ENCODE results near the gene ADCY3.

The ADCY3 gene

DNA sequence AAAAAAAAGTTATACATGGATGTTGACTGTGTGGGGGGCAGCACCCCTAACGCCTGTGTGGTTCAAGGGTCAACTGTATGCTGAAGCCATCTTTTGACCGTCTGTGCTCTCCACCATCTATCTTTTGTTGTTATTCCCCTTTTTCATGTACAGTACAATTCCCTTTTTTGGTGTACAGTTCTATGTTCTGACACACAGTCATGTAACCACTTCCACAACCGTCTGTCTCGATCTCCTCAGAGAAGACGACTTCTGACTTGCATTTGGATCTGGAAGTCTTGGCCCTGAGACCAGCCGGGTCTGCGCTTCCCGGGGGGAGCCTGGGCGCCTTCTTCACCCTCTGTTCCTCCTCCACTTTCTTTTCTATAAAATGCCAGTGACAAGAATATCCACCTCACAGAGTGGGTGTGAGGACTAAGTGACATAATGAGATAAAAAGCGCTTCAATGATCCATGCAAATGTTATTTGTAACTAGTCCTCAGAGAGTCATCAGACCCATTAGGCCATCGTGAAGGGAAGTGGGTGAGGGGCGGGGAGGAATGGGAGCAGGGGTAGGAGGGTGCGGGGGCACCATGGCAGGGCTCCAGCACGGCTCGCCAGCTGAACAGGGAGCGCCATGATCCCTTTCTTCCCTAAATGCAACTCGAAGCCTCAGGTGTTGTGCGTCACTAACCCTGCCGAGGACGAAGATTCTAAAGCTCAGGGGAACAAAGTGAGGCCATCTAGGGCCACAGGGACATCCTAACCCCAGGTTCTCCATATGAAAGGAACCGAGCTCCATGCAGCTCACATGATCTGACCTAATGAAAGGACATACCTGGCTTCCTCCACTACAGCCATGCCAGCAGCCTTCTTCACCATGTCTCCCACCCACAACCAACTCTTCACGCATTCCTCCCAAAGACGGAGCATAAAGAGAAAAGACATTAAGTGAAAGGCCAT, 16.6 kb downstream of the ADCY3 start:
- no peak for DNase-seq (ENCODE audit: low read depth)

DNA sequence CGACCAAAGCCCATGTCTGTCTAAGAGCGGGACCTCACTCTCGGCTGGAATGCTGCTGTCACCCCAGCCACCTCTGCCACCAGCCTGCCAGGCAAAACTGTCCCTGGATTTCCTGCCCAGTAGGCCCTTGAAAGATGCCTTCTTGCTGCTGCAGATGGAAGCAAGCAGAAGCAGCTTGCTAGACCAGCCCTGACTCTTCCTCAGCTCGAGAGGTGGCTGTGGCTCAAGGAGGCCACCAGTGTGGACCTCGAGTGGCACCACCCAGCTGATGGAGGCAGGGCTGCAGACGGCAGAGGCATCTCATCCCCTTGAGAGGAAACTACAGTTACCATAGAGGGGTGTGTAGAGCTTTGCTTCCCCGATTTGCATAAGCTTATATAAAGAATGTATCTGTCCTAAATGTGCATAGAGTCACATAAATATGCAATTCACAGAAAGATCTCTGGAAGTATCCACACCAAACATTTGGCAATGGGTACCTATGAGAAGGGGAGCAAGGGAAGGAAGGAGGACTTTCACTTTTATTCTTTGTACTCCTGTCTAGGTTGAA, 20.6 kb downstream of the ADCY3 start:
- DNase-seq (ENCODE audit: low read depth), result no peak

DNA sequence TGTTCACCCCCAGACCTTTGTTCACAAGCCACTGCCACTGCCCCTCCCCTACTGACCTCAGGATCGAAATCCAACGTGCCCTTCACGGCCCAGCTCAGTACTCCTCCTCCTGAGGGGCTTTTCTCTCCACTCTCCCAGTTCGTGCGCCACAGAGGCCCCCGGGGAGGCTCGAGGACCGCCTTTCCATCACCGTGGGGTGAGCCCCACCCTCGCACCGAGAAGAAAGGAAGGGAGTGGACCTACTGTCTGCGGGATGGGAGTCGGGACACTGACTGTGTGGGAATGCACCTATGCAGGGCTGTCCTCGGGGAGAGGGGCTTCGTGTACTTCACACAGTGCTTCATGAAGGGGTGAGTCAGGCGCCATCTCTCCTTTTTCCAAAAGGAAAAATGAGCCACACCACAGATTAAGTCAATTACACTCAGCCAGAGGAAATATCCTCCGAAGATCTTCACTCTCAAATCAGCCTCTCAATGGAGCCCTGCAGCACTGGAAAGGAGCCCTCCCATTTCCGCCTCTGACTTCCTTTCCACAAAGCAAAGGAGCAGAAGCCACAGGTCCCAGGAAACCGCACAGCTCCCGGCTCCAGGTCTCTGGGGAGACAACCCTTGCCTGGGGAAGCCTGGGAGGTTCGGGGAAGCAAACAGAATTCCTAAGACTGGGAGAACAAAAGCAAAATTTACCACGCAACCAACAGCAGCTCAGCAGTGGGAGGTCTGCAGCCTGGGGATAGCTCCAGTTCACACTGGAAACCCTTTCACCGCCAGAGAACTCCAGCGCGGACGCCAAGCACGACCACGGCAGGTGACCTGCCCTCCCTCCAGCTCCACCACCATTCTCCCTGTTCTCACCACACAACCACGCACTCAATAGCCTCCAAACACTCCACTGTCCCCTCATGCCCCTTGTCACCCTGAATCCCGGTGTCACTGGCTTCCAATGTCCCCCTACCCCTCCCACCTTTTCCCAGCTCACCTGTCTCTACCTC, 21.6 kb downstream of the ADCY3 start:
- no peak for DNase-seq (ENCODE audit: low read depth)

DNA sequence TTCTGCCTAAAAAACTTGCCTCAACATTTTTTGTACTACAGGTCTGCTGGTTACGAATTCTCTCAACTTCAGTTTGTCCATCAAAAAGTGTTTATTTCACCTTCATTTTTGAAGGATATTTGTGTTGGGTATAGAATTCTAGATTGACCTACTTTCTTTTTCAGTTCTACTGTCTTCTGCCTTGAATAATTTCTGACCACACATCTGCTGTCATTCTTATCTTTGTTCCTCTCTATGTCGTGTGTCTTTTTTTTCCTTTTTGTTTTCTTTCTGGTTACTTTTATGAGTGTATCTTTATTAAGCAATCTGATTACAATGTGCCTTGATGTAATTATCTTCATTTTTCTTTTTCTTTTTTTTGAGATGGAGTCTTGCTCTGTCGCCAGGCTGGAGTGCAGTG, 25.3 kb downstream of the ADCY3 start:
- no peak for DNase-seq (ENCODE audit: low read depth)

DNA sequence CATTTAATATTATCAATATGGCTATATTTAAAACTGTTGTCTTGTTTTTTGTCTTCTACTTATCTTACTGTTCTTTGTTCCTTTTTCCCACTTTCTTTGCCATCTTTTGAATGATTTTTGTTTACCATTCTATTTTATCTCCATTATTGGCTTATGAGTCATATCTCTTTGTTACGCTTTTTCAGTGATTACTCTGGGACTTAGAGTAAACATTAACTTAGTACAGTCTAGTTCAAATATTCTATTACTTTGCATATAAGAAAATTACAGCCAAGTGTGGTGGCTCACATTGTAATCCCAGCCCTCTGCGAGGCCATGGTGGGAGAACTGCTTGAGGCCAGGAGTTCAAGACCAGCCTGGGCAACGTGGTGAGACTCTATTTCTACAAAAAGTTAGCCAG, 26.1 kb downstream of the ADCY3 start:
- no peak for DNase-seq (ENCODE audit: low read depth)

DNA sequence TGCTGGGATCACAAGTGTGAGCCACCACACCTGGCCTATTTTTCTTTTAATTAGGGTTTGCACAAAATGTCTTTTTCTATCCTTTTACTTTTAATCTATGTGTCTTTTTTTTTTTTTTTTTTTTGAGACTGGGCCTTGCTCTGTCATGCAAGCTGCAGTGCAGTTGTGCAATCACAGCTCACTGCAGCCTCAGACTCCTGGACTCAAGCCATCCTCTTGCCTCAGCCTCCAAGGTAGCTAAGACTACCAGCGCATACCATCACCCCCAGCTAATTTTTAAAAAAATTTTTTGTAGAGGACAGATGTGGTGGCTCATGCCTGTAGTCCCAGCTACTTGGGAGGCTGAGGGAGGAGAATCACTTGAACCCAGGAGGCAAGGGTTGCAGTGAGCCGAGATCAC, 27.1 kb downstream of the ADCY3 start:
- no peak for DNase-seq (ENCODE audit: low read depth)

DNA sequence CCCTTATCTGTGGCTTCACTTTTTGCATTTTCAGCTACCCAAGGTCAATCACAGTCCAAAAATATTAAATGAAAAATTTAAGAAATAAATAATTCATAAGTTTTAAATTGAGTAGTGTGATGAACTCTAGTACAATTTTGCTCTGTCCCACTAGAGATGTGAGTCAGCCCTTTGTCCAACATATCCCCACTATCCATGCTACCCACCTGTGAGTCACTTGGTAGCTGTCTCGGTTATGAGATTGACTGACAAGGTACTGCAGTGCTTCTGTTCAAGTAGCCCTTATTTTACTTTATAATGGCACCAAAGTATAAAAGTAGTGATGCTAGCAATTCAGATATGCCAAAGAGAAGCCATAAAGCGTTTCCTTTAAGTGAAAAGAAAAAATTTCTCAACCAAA, 28.8 kb downstream of the ADCY3 start:
- DNase-seq (ENCODE audit: low read depth), result no peak

DNA sequence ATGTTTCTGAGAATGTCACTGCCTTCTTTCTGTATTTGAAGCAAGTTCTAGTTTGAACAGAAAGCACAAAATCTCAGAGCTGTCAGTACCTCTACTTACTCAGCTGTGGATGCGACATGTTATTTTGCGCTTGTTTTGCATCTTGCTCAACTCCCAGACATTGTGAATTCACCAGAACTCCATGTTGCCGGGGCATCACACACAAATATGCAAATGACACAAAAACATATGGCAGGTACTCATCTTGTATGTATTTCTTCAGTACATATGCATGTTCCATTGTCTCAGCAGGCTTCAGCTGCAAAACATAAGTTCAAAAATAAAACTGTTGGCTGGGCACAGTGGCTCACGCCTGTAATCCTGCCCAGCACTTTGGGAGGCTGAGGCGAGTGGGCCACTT, 30.8 kb downstream of the ADCY3 start:
- no peak for DNase-seq (ENCODE audit: low read depth)

DNA sequence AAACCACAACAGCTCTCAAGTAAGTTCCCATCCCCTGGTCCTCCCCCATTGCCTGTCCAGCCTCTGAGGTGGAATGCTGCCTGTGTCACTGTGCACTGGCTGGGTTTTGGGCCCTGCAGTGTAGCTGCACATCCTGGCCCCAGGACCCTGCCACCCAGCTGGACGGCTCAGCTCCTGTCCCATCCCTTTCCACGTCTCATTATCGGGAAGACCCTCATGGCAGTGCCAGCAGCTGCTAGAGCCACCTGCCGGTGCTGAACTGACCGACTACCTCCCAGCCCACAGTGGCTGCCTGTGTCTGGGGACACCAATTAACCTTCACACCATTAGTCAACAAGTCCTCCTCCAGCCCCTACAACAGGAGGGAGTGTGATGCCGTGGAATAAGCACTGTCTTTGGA, 31.9 kb downstream of the ADCY3 start:
- DNase-seq (ENCODE audit: low read depth), result no peak

DNA sequence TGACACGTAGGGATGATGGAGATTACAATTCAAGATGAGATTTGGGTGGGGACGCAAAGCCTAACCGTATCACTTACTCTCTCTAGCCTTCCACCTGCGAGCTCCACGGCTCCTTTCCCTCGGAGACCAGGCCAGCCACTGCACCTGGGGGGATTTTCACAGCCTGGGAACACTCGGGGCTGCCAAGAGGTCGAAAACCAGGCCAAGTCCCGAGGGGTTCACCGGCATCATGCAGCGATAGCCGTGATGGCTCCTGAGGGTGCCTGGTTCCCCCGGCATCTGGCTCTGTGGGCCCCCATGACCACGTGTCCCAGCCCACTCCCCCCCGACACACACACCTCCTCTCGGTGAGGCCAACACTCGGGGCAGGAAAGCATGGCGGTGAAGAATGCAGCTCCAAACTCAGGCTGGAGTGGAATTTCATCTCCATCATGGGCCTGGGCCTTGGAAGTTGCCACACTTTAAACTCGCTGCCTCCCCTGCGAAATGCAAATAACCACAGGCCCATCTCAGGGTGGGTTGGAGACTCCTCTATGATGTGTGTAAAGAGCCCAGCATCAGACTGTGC, 32.6 kb downstream of the ADCY3 start:
- no peak for DNase-seq (ENCODE audit: low read depth)

DNA sequence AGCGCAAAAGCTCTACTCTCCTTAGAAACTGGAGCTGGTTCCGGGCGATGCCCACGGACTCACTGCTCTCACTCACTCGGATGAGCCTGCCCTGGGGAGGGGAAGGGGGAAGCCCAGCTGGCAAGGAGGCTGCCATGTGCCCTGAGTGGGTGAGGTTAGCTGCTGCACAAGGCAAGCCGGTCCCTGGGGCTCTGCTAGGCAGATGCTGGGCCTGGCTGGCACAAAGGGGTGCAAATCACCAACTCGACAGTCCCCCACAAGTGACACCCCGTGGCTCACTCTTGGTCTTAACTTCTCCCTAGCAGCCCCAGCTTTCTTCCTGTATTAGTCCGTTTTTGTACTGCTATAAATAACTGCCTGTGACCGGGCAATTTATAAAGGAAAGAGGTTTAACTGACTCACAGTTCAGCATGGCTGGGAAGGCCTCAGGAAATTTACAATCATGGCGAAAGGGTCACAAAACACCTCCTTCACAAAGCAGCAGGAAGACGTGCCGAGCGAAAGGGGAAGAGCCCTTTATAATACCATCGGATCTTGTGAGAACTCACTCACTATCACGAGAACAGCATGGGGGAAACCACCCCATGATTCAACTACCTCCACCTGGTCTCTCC, 33.2 kb downstream of the ADCY3 start:
- no peak for DNase-seq (ENCODE audit: low read depth)

DNA sequence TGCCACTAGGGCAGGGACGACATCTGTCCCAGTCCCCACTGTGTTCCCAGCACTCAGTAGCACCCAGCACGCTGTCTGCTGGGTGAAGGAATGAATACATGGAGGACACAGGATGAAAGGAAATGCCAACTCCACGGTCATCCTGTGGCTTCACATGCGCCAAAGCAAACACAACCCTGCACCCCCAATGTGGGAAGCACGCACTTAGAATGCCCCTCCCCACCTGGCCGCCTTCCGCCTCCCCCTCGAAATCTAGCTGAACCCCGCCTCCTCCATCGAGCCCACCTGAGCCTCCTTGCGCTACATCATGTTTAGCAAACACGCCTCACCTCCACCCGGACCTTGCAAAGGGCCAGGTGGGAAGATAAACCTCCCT, 33.9 kb downstream of the ADCY3 start:
- no peak for DNase-seq (ENCODE audit: low read depth)

DNA sequence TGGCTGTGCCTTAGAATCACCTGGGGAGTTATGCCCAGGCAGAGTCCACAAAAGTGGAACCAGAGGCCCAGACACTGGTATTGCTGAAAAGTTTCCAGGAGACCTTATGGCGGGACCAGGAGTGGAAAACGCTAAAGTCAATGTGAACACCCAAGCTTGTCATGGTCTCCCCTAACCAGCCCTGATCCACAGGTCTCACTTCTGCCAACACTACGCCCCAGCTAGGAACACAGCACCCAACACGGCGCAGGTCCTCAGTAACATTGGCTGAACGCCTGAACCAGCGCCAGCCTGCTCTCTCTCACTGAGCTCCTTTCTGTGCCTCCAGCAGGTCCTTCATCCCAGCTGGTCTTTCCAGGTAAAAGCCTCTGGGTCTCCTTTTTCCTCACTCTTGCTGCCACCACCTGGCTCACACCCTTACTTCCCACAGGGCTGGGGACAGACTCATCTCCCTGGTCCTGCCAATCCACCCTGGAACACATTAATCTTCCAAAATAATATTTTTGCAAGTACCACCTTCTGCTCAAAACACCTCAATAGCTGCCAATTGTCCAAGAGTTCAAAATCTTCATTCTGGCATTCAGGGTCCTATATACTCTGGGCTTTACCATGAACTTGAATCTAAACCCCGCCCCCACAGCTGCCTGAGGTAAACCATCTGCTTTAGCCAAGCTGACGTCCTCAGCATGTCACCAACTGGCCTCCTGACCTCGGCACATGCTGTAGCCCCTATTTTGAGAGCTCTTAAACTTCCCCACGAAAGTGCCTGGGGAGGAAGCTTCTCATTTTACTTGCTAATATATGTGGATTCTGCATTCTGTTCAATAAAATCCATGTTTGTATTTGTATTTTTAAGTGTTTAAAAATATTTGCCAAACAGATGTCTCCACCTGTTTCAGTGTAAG, 34.6 kb downstream of the ADCY3 start:
- DNase-seq (ENCODE audit: low read depth), result no peak

DNA sequence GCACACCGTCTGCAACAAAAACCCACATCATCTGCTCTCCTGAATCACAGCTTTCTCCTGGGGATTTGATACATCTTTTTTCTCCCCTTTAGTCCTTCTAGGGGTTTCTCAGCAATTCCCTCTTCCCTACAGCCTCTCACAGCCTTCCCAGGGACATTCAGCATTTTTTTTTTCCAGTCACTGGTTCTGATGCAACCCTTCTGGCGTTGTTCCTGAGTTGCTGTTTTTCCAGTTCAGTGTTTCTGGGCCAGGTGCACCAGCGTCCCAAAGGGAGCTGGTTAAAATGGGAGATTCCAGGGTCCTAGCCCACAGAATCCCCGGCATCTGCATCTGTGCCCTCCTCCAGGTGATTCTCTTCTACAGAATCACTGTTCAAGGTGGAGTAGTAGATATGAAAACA, 36.1 kb downstream of the ADCY3 start:
- no peak for DNase-seq (ENCODE audit: low read depth)

DNA sequence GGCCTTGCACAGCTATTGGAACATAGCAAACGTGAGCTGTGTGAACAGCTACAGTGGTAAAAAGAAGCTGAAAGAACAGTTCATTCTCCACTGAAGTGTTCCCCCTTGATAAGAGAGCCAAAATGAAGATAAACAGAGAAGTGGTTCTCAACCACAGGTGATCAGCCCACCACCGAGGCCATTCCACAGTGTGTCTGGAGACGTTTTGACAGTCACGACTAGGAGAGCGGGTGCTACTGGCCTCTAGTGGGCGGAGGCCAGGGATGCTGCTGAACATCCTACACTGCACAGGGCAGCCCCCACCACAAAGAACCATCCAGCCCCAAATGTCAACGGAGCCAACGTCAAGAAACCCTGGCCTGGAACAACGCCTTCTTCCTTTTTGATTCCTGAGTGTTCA, 38.4 kb downstream of the ADCY3 start:
- no peak for DNase-seq (ENCODE audit: low read depth)

DNA sequence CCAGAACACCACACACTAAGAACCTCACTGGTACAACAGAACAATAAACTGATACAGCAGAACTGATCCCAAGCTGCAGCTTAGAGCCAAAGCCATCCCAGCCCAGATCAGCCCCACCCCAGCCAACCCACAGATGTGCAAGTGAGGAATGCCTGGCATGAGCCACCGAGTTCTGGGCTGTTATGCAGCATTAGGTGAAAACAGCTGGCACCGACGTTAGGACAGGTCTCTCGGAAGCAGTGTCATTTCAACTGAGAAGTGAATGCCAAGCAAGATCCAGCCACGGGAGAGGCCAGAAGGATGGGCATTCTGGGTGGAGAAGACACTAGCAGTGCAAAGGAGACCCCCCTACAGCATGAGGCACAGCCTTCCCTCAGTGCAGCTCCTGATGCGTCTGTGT, 38.9 kb downstream of the ADCY3 start:
- no peak for DNase-seq (ENCODE audit: low read depth)

DNA sequence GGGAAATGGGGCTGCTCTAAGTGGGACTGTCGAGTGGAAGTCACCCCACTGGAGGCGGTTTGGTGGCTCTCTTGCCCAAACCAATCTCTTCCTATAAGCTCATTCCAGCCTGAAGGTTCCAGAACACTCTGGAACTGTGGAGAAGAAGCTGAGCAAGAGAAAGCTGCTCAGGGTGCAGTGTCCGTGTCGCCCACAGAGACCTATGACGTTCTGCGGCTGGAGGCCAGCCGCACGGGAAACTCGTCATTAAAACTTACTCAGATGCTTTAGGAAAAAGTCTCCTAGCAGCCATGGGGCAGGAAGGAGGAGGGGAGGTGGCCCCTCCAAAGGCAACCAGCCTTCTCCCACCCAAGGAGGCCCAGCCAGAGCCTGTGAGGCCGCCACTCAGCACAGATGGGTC, 41.7 kb downstream of the ADCY3 start:
- no peak for DNase-seq (ENCODE audit: low read depth)

DNA sequence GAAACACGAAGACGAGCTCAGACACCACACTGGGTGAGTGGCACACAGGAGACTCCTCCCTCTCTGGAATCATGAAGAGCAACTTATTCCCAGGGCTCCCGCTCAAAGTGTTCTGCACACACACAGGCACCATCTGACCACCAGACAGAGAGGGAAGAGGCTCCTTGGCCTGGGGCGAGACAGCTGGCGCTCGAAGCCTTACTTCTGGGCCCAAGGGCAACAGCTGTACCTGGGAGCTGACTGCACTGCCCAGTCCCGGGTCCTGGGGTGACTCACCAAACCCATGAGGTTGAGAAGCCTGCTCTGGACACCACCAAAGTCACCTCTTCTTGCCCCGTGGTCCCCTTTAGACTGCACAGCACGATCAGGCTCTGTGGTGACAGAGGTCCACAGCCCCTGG, 42.4 kb downstream of the ADCY3 start:
- no peak for DNase-seq (ENCODE audit: low read depth)

DNA sequence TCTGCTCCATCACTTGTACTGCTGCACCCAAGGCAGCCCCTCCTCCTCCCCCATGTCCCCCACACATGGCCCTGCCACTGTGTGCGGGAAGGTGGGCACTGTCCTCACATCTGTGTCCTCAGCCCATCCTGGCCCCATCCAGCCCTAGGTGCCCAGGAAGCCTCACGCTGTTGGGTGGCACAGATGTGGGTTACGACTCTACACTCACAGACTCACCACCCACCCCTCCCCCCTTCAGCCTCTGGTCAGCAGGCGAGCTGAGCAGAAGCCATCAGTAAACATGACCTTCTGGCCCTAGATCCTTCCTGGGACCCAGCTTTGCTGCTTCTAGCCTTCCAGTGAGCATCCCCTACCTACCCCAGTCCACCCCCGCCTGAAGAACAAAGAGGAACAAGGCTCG, 43.0 kb downstream of the ADCY3 start:
- DNase-seq (ENCODE audit: low read depth), result no peak

DNA sequence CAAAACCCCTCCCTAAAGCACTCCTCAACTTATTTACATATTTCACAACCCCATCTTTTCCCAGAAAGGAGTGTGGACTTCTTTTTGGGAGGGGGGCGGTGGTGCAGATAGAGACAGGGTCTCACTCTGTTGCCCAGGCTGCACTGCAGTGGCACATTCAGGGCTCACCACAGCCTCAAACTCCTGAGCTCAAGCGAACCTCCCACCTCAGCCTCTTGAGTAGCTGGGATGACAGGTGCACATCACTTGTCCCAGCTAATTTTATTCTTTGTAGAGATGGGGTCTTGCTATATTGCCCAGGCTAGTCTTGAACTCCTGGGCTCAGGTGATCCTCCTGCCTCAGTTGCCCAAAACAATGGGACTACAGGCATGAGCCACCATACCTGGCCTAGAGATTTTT, 44.1 kb downstream of the ADCY3 start:
- no peak for DNase-seq (ENCODE audit: low read depth)

DNA sequence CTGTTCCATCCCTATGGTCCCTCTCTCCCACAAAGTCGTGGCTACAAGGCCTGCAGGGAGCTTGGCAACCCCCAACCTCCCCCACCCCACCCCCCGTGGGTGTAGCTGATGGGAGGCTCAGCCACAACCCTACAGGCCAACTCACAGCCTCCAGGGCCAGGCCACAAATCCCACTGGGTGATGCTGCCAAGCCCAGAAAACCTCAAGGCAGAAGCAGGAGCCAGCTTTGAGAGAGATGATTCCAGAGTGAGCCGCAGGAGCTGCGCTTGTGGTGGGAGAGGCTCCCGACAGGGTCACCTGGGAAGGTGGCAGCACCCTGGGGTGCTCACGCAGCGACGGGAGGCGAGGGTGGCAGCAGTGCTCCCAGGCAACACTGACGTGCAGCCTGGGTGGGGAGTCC, 44.8 kb downstream of the ADCY3 start:
- no peak for DNase-seq (ENCODE audit: low read depth)
